Activated CD4-positive, alpha-beta memory T cell treated with anti-CD3 and anti-CD28 coated beads for 36 hours (primary cell): ENCODE results near the gene CES4A. TPM values are rescaled to one million over a fixed set of nuclear protein-coding genes. Genes with fewer than 3 reads are reported as not detected.

Experiments used
- CTCF ChIA-PET: fragments of 350-600 bp; sonication (Branson Sonifier 250); formaldehyde crosslinking; loops from one replicate; lab custom pipeline; 2021; ENCODE audit warnings: antibody characterized with exemption, inconsistent platforms; lab: Charles Lee
- POLR2A ChIA-PET: fragments of 350-600 bp; sonication (Branson Sonifier 250); formaldehyde crosslinking; loops from one replicate; lab custom pipeline; 2021; ENCODE audit warnings: antibody characterized with exemption; lab: Charles Lee
- DNase-seq: peaks from one replicate; pipeline ENCODE4 v3.0.0-alpha.2; 2020
- H3K27ac Mint-ChIP-seq: one replicate; pipeline ENCODE4 v1.8.0; 2021; ENCODE audit warnings: mixed read lengths
- H3K27me3 Mint-ChIP-seq: one replicate; pipeline ENCODE4 v1.8.0; 2021; ENCODE audit warnings: mixed read lengths
- H3K36me3 Mint-ChIP-seq: one replicate; pipeline ENCODE4 v1.8.0; 2021; ENCODE audit warnings: mixed read lengths
- H3K4me1 Mint-ChIP-seq: one replicate; pipeline ENCODE4 v1.8.0; 2021; ENCODE audit warnings: low read depth, mixed read lengths
- H3K4me3 Mint-ChIP-seq: one replicate; pipeline ENCODE4 v1.8.0; 2021; ENCODE audit warnings: mild to moderate bottlenecking, mixed read lengths
- H3K9me3 Mint-ChIP-seq: one replicate; pipeline ENCODE4 v1.8.0; 2021; ENCODE audit warnings: mixed read lengths
- intact Hi-C: fragments of 100-400 bp; cut with micrococcal nuclease; formaldehyde crosslinking; loops from one replicate; pipeline ENCODE4 v1.15.1; 2023
- total RNA-seq, 2 experiments: library from RNA; stranded (reverse); gene quantifications; one replicate each; pipeline ENCODE4 v1.2.3, GENCODE V29; 2021

The CES4A gene
- total RNA-seq, 2 experiments from 2014 or later: 25.0 to 25.9 TPM

DNA sequence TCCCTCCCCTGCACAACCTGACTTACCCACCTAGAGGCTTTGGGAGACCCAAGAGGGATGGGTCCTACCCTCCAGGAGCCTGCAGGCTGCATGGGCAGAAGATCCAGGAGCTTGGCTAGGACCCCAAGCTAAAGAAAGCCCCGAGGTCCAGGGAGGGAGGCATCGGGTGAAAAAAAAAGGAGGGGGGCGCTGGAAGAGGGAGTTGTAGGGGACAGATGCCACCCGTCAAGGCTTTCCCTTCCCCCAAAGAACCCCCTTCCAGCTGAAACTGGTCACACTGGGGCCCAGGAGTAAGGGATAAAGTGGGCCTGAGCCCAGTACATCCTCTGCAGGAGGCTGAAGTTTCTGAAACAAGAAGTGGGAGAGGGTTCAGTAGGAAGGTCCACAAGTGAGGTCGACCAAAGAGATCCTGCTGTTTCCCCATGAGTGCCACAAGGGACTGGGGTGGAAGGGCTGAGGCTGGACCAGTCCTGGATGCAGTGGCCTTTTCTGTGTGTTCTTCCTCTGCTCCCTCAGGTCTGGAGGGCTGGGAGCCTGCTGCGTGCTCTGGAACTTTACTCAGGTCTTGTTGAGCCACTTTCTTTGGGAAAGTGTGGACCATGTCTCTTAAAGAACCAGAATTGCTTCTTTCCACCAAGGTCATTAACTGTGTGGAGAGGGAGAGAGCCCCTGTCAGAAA, 26.4 kb downstream of the CES4A start:
- ChIA-PET POLR2A (interaction anchor here (0.6 to 3.5 kb wide), 9 partner anchors 13 to 234 kb away, joined by 3 to 24 read pairs (median 7); partner anchors contain the start of genes B3GNT9 and PDP2), CTCF (interaction anchor here (0.8 to 10.8 kb wide), 11 partner anchors 15 to 171 kb away, joined by 3 to 350 read pairs (median 13); partner anchors contain the start of genes B3GNT9, CES3, FBXL8 and TRADD)
- peaks cover 10% of the 10 kb centered on the region for H3K36me3 Mint-ChIP-seq
- H3K9me3 Mint-ChIP-seq: no peaks in the 10 kb centered on the region
- H3K27me3 Mint-ChIP-seq: no peaks in the 10 kb centered on the region
- H3K4me1 Mint-ChIP-seq: peaks cover 28% of the 10 kb centered on the region
- H3K4me3 Mint-ChIP-seq: peak overlapping the region; percentile 86
- no peak for DNase-seq
- intact Hi-C loops: loop anchor here (1.0 kb wide), 2 partner anchors 37 to 60 kb away; no protein-coding TSS in a partner anchor
- peak overlapping the region; percentile 87 for H3K27ac Mint-ChIP-seq

DNA sequence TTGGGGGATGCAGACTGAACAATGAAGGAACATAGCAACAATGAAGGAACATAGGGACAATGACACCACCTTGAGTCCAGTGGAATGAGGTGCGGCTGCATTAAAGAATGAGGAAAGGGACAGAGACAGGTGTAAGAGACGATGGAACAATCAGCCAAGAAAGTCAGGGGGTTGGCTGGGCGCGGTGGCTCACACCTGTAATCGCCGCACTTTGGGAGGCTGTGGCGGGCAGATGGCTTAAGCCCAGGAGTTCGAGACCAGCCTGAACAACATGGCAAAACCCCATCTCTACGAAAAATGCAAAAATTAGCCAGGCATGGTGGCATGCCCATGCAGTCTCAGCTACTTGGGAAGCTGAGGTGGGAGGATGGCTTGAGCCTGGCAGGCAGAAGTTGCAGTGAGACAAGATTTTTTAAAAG, 26.9 kb downstream of the CES4A start:
- H3K27ac Mint-ChIP-seq: peak overlapping the region; percentile 87
- H3K27me3 Mint-ChIP-seq: no peaks in the 10 kb centered on the region
- ChIA-PET POLR2A (interaction anchor here (1.0 kb wide), 1 partner anchor 140 kb away, joined by 4 read pairs; no protein-coding TSS in a partner anchor), CTCF (interaction anchor here (2.7 to 10.8 kb wide), 5 partner anchors 31 to 170 kb away, joined by 11 to 350 read pairs (median 25); partner anchors contain the start of genes B3GNT9, FBXL8 and TRADD)
- peaks cover 27% of the 10 kb centered on the region for H3K4me1 Mint-ChIP-seq
- peak; percentile 36 for DNase-seq
- H3K4me3 Mint-ChIP-seq: peak overlapping the region; percentile 86
- peaks cover 8% of the 10 kb centered on the region for H3K36me3 Mint-ChIP-seq
- H3K9me3 Mint-ChIP-seq: no peaks in the 10 kb centered on the region
- intact Hi-C loops: loop anchor here (1.0 kb wide), 1 partner anchor 61 kb away; no protein-coding TSS in a partner anchor

DNA sequence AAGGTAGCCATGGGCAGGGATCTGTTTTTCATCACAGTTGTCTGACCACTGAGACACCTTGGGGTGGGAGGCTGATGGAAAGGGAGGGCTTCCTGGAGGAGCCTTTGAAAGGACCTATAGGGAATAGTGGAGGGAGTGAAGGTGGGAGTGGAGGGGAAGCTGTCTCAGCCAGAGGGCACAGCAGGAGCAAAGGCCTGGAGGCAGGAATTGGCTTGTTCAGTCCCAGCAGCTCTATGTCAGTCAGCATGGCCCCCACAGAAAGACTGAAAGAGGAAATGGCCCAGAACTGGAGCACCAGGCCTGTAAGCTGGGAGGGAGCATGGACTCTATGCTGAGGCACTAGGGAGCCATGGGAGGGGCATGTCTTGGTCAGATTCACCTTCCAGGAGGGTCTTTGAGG, 27.8 kb downstream of the CES4A start:
- DNase-seq: no peak
- POLR2A ChIA-PET: interaction anchor here (0.6 kb wide), 1 partner anchor 410 kb away, joined by 3 read pairs; no protein-coding TSS in a partner anchor
- peak overlapping the region; percentile 24 for H3K27ac Mint-ChIP-seq

DNA sequence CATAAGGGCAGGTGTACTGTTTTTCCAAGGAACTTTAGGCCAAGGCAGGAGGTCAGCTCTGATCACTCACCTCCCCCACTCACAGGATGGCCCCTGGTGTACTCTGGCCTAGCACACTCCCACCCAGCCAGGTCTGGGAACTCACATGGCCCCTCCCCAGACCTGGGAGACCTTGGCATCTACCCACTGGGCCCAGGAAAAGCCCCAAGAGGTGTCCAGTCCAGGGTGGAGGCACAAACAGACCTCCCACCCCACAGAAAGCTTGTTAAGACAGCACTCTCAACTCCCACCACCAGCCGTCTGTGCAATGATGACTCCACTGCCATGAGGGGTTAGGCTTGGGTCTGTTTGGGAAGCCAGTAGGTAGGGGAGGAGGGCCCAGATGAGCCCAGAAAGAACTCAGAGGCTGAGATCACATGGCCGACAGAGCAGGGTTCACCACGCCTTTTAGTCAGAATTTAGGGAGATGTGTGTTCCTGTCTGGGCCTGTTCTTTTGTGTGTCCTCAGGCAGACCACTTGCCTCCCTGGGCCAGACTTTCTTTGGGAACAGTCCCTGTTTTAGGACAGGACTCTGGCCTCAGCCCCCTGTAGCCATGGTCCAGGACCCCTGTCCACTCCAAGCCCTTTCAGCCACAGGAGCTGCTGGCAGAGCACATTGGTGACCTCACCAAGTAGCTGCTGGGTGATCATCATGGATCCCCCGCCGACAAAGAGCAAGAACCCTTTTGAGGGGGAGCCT, 28.5 kb downstream of the CES4A start:
- no peak for DNase-seq
- Mint-ChIP-seq H3K36me3 (peaks cover 3% of the 10 kb centered on the region), H3K4me1 (peaks cover 19% of the 10 kb centered on the region), H3K27me3 (no peaks in the 10 kb centered on the region), H3K4me3 (no peak overlapping the region), H3K27ac (no peak overlapping the region), H3K9me3 (no peaks in the 10 kb centered on the region)
- intact Hi-C loops: no loop called here
- ChIA-PET POLR2A (interaction anchor here (1.0 to 1.8 kb wide), 2 partner anchors 134 to 138 kb away, joined by 3 to 8 read pairs; partner anchors contain the start of gene B3GNT9), CTCF (interaction anchor here (0.7 to 10.8 kb wide), 22 partner anchors 10 to 398 kb away, joined by 3 to 350 read pairs (median 10); partner anchors contain the start of genes B3GNT9, CBFB, CES4A and FBXL8)

More for the DNA sequence above, 27.8 kb downstream of the CES4A start:
- CTCF ChIA-PET: interaction anchor here (0.7 to 10.8 kb wide), 8 partner anchors 13 to 168 kb away, joined by 3 to 350 read pairs (median 37); partner anchors contain the start of genes B3GNT9, CBFB, FBXL8 and MATCAP1
- peaks cover 3% of the 10 kb centered on the region for H3K36me3 Mint-ChIP-seq
- H3K27me3 Mint-ChIP-seq: no peaks in the 10 kb centered on the region
- intact Hi-C loops: no loop called here
- no peak overlapping the region for H3K4me3 Mint-ChIP-seq
- H3K9me3 Mint-ChIP-seq: no peaks in the 10 kb centered on the region
- peaks cover 21% of the 10 kb centered on the region for H3K4me1 Mint-ChIP-seq

DNA sequence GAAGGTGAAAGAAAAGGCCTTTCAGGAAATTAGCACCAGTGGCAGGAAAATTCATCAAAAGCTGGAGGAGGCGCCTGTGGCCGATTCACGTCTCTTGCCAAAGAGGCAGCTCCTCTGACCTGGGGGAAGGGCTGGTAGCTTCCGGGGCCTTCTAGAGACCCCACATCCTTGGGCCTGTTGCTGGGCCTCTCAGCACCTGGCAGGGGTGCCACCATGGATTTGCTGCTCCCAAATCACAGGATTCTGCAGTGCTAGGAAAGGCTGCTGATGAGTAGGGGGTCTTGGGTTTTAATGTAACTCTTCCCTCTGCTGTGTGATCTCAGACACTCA, 29.0 kb downstream of the CES4A start:
- intact Hi-C loops: no loop called here
- Mint-ChIP-seq H3K27me3 (no peaks in the 10 kb centered on the region), H3K36me3 (peaks cover 3% of the 10 kb centered on the region), H3K27ac (no peak overlapping the region), H3K4me3 (no peak overlapping the region), H3K4me1 (peaks cover 16% of the 10 kb centered on the region), H3K9me3 (no peaks in the 10 kb centered on the region)
- DNase-seq: no peak
- ChIA-PET POLR2A (interaction anchor here (0.5 to 3.1 kb wide), 11 partner anchors 12 to 676 kb away, joined by 3 to 21 read pairs (median 3); partner anchors contain the start of genes B3GNT9 and CBFB), CTCF (interaction anchor here (0.8 to 10.8 kb wide), 41 partner anchors 11 to 464 kb away, joined by 3 to 350 read pairs (median 7); partner anchors contain the start of genes ATP6V0D1, B3GNT9, CBFB and CES3)

DNA sequence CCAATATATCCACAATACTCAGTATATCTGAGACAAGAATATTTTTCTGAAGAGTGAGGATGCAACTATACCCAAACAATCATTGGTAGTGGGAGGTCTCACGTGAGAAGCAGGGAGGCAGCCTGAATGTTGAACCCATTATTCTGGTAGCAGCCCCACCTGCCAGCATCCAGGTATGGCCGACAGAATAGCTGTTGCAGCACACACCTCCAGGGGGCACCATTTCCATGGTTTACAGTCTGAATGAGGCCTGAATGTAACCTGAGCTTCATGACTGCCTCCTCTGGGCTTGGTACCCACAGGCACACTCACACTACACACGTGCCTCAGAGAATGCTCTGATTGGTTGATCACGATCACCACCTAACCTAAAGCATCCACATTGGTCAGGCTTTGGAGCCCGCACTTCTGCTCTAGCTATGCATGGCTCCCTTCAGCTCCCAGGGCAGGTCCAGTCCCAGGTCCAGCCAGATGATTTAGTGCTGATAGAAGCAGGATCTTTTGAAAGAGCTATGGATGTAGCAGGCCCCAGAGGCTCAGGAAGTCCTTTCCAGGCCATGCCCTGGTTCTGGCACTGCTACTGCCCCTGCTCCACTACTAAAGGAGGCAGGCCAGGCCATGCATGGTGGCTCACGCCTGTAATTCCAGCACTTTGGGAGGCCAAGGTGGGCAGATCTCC, 29.6 kb downstream of the CES4A start:
- intact Hi-C loops: loop anchor here (1.0 kb wide), 3 partner anchors 83 to 167 kb away; partner anchors contain the start of genes FBXL8 and TRADD
- ChIA-PET POLR2A (interaction anchor here (0.5 to 3.1 kb wide), 14 partner anchors 11 to 675 kb away, joined by 3 to 21 read pairs (median 3); partner anchors contain the start of genes B3GNT9 and CBFB), CTCF (interaction anchor here (0.6 to 10.8 kb wide), 55 partner anchors 11 to 463 kb away, joined by 3 to 350 read pairs (median 6); partner anchors contain the start of genes ATP6V0D1, B3GNT9, CBFB and CES3)
- Mint-ChIP-seq H3K27me3 (no peaks in the 10 kb centered on the region), H3K27ac (no peak overlapping the region), H3K9me3 (no peaks in the 10 kb centered on the region), H3K4me1 (peaks cover 19% of the 10 kb centered on the region), H3K36me3 (peaks cover 3% of the 10 kb centered on the region), H3K4me3 (no peak overlapping the region)
- DNase-seq: peak; percentile 95

DNA sequence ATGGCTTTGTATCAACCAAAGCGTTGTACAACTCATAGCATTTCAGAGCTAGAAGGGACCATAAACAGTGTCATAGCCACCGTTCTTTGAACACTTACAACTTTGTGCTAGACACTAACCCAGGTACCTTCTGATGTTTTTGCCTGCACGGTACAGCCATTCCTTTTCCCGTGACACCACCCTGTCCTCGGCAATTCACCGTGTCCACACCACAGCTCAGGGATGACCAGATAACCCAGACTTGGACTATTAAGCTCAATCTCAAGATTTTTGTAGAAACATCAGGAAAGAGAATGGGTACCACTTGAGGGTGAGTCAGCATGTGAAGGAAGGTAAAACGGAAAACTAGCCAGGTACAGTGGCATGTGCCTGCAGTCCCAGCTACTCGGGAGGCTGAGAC, 30.8 kb downstream of the CES4A start:
- CTCF ChIA-PET: interaction anchor here (1.1 to 10.8 kb wide), 9 partner anchors 9 to 165 kb away, joined by 3 to 350 read pairs (median 9); partner anchors contain the start of genes B3GNT9, CES3, FBXL8 and MATCAP1
- intact Hi-C loops: no loop called here
- peak overlapping the region; percentile 8 for H3K27ac Mint-ChIP-seq
- no peak overlapping the region for H3K4me3 Mint-ChIP-seq
- peaks cover 17% of the 10 kb centered on the region for H3K4me1 Mint-ChIP-seq
- POLR2A ChIA-PET: interaction anchor here (0.6 to 3.1 kb wide), 3 partner anchors 10 to 140 kb away, joined by 3 to 21 read pairs (median 3); partner anchors contain the start of gene CBFB
- H3K9me3 Mint-ChIP-seq: no peaks in the 10 kb centered on the region
- DNase-seq: peak; percentile 3
- H3K27me3 Mint-ChIP-seq: no peaks in the 10 kb centered on the region
- H3K36me3 Mint-ChIP-seq: no peaks in the 10 kb centered on the region

DNA sequence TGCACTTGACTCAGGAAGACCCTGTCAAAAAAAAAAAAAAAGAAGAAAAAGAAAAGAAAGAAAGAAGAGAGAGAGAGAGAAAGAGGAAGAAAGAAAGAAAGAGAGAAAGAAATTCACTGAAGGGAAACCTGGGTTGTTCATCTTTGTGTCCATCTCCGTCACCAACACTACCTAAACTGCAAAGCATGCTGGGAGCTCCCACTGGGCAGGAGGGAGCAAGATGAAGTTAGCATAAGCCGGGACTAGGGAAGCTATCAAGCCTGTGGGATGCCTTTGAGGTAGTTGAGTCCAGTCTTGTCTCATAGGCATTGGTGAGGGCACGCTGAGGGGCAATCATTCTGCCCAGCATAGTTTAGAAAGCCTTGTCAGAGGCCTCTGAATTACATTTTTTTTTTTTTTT, 32.9 kb downstream of the CES4A start:
- intact Hi-C loops: no loop called here
- DNase-seq: peak; percentile 7
- Mint-ChIP-seq H3K4me3 (no peak overlapping the region), H3K27ac (no peak overlapping the region), H3K36me3 (no peaks in the 10 kb centered on the region), H3K27me3 (no peaks in the 10 kb centered on the region), H3K4me1 (peaks cover 14% of the 10 kb centered on the region), H3K9me3 (no peaks in the 10 kb centered on the region)
- ChIA-PET CTCF (interaction anchor here (1.2 to 10.8 kb wide), 2 partner anchors 136 to 148 kb away, joined by 5 to 350 read pairs; partner anchors contain the start of genes B3GNT9, FBXL8 and TRADD), POLR2A (interaction anchor here (1.0 kb wide), 1 partner anchor 40 kb away, joined by 3 read pairs; no protein-coding TSS in a partner anchor)

DNA sequence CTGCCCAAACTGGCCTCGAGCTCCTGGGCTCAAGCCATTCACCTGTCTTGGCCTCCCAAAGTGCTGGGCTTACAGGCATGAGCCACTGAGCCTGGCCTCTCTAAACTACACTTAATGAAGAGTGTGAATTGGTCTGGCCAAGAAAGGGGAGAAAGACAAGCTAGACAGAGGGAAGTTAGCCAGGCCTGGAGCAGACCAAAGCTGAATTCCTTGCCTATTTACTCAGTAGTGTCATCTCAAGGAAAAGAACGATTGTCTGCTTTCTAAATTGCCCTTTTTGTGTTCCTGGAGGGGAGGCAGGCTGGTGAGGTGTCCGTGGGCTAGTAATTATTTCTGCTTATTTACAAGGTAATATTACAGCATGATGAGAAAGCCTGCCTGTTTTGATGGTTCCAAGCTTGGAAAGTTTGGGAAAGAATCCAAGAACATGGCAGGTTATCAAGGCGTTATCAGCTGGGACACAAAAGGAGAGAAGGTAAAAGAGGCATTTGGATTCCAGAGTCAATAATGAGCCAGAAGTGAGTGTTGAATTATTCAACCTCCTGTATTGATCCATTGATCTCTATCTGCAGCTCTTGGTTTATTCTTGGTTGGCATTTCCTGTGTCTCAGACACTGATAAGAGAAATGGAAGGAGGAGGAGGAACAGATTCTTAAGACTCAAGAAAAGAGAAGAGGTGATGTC, 34.3 kb downstream of the CES4A start:
- Mint-ChIP-seq H3K27ac (no peak overlapping the region), H3K4me3 (no peak overlapping the region), H3K36me3 (no peaks in the 10 kb centered on the region), H3K9me3 (no peaks in the 10 kb centered on the region), H3K4me1 (peaks cover 14% of the 10 kb centered on the region), H3K27me3 (no peaks in the 10 kb centered on the region)
- DNase-seq: no peak
- intact Hi-C loops: no loop called here
- POLR2A ChIA-PET: no interaction called here
- CTCF ChIA-PET: interaction anchor here (0.6 to 10.8 kb wide), 3 partner anchors 33 to 134 kb away, joined by 3 to 350 read pairs (median 3); partner anchors contain the start of genes B3GNT9, FBXL8 and TRADD

DNA sequence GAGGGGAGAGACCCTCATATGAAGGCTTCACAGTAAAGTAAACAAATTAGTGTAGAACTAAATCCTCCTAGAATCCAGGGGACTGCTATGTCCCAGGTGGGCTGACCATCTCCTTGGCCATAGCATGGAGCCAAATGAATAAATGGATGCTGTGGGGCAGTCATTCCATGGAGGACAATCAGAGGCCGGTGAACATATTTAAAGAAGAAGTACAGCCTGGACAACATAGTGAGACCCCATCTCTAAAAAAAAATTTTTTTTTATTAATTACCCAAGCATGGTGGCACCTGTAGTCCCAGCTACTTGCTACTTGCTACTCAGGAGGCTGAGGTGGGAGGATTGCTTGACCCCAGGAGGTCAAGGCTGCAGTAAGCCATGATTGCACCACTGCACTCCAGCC, 35.3 kb downstream of the CES4A start:
- CTCF ChIA-PET: no interaction called here
- H3K9me3 Mint-ChIP-seq: no peaks in the 10 kb centered on the region
- no peak for DNase-seq
- intact Hi-C loops: no loop called here
- POLR2A ChIA-PET: interaction anchor here (1.0 kb wide), 1 partner anchor 29 kb away, joined by 3 read pairs; no protein-coding TSS in a partner anchor
- H3K27ac Mint-ChIP-seq: no peak overlapping the region
- H3K27me3 Mint-ChIP-seq: no peaks in the 10 kb centered on the region
- H3K4me3 Mint-ChIP-seq: no peak overlapping the region
- no peaks in the 10 kb centered on the region for H3K36me3 Mint-ChIP-seq
- H3K4me1 Mint-ChIP-seq: peaks cover 15% of the 10 kb centered on the region
